Ovary (tissue), 10 donors: ENCODE measurements around the gene CACNA1A. TPM values are rescaled to one million over a fixed set of nuclear protein-coding genes. Genes with fewer than 3 reads are reported as not detected.

Experiments used
- DNase-seq, 5 donors: peaks; one replicate each; pipeline ENCODE4 v3.0.0-alpha.2; 2019 to 2020
- H3K27ac ChIP-seq, 2 donors: fragments of 200-600 bp; one replicate each; pipeline versions ENCODE4 v1.5.1 to v1.8.0; 2019 to 2022
- H3K27me3 ChIP-seq: fragments of 200-600 bp; one replicate; pipeline ENCODE4 v1.8.0; 2022
- H3K36me3 ChIP-seq: fragments of 200-600 bp; sonication (generic); one replicate; pipeline ENCODE4 v1.5.1; 2019
- H3K4me1 ChIP-seq: one replicate; pipeline ENCODE4 v1.8.1; 2013; ENCODE audit warnings: mild to moderate bottlenecking, moderate library complexity; ENCODE audit not compliant: insufficient read depth
- H3K4me3 ChIP-seq: fragments of 200-600 bp; sonication (generic); one replicate; pipeline ENCODE4 v1.5.1; 2017
- H3K9me3 ChIP-seq, 2 donors: fragments of 200-600 bp in 1 of 2; sonication (generic) in 1 of 2; one replicate each; pipeline versions ENCODE4 v1.5.1 to v1.8.1; 2013 to 2019; ENCODE audit warnings: mild to moderate bottlenecking in 1 of 2, moderate library complexity in 1 of 2
- EP300 ChIP-seq: sonication (generic); formaldehyde crosslinking; IDR thresholded peaks from one replicate; pipeline ENCODE4 v1.6.1; 2017; ENCODE audit warnings: antibody characterized with exemption
- POLR2A ChIP-seq: fragments of 450-650 bp; IDR thresholded peaks from one replicate; pipeline ENCODE4 v1.6.1; 2017; ENCODE audit warnings: antibody characterized with exemption, mild to moderate bottlenecking, moderate library complexity
- WGBS, 3 donors: extraction: QIAGEN DNeasy Blood & Tissue Kit in 1 of 3; methylation state at CpG; one replicate each; pipeline versions ENCODE4 v1.1.5 to v1.1.7; 2013 to 2017; 5-methylcytosine and 5-hydroxymethylcytosine counted together
- intact Hi-C, 4 donors: fragments of 100-400 bp; cut with DNase I; formaldehyde crosslinking; loops; one replicate each; pipeline versions ENCODE4 v1.11.0 to v1.15.1; 2022 to 2023
- long read RNA-seq, 3 donors: library from polyadenylated mRNA in 2 of 3; unstranded in 2 of 3; transcript quantifications; one replicate each; pipeline ENCODE4 v2.0.0 and lab custom pipeline, GENCODE V29; 2021 to 2026
- polyA plus RNA-seq, 2 donors: library from polyadenylated mRNA; stranded (reverse); fragments of 200-250 nt in 1 of 2; fragments of 350-450 nt in 1 of 2; fragmentation: Illumina TruSeq in 1 of 2; extraction: RNeasy Lipid Tissue Mini Kit (QIAGEN cat#74804) in 1 of 2; gene quantifications; one replicate each; pipeline ENCODE4 v1.2.3, GENCODE V29; 2013 to 2014
- total RNA-seq, 7 donors: library from RNA; depleted of rRNA in 2 of 7; stranded (reverse); fragments of >200 nt in 2 of 7; fragmentation: NEBNext Ultra II Directional in 3 of 7; extraction: Animal tissue kit (Norgen Biotek cat#: 25700) in 3 of 7; gene quantifications; one replicate each; pipeline versions ENCODE4 v1.1.0 to v1.2.4, GENCODE V29; 2016 to 2023
- TF ChIP-seq, protein P1 (sequence below), 3 donors: fragments of 450-650 bp in 2 of 3; fragments of 200-600 bp in 1 of 3; IDR thresholded peaks; one replicate each; pipeline versions ENCODE4 v1.5.1 to v1.8.0; 2016 to 2022; ENCODE audit warnings: antibody characterized with exemption in 3 of 3, mild to moderate bottlenecking in 1 of 3
- donor health status: DM: no; HTN: no; CAD: no; lungs with moderate emphysema.
- donor health status: DM: no; HTN: no; CAD: no.
- donor health status: Bipolar disorder and iron deficiency.
- donor health status: DM: yes; HTN: yes; CAD: no.
- donor health status: DM: no; HTN: no; CAD: no.
- donor health status: DM: yes; HTN: yes; CAD: no.

CACNA1A gene
- total RNA-seq (1 to 10 TPM in 5 of 7 donors, under 1 TPM in 2; 0.60 to 3.1 (median 1.6) TPM), polyA plus RNA-seq (1 to 10 TPM in 1 of 2 donors, under 1 TPM in 1; 0.85 to 3.3 TPM)
- long read RNA-seq, donor 1: 0 reads
- long read RNA-seq, donor 2, partial matches to known transcripts: 0 of 7 reads
- long read RNA-seq, donor 2, other reads (novel, unspliced or antisense): 0 of 7 reads
- long read RNA-seq, donor 3, partial matches to known transcripts: 0 of 2 reads
- long read RNA-seq, donor 3, other reads (novel, unspliced or antisense): 2 of 2 reads

DNA sequence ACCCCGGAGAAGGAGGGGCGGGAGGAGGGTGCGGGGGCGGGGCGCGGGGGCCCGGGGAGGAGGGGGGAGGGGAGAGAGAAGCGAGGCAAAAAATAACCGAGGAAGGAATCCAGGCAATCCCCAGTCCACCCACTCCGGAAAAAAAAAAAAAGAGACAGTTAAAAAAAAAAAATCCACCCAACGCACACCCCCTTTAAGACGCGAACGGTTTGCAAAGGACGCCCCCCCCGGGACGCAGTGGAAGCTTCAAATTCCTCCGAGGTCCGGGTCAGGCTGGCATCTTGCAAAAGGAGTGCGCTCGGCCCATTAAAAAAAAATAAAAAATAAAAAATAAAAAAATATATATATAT lies at the start of gene CACNA1A:
Gene CACNA1A, minus strand, starts transcription at position 9 of the 350 bp plus-strand sequence. CDS start 255 bp downstream, outside the sequence.
- WGBS, 3 donors: 1% methylated on average over 18 to 21 of the region's 21 CpGs
- Histone ChIP-seq H3K9me3 (no peaks in the 10 kb centered on the region), H3K4me3 (no peak within 1 kb of the TSS), H3K4me1 (no peaks in the 10 kb centered on the region), H3K27ac (no peak within 1 kb of the TSS), H3K36me3 (no peaks in the 10 kb centered on the region), H3K27me3 (no peaks in the 10 kb centered on the region)
- no peak for DNase-seq
- TF ChIP-seq POLR2A (no peak), EP300 (no peak)
- TF ChIP-seq, protein P1, sequence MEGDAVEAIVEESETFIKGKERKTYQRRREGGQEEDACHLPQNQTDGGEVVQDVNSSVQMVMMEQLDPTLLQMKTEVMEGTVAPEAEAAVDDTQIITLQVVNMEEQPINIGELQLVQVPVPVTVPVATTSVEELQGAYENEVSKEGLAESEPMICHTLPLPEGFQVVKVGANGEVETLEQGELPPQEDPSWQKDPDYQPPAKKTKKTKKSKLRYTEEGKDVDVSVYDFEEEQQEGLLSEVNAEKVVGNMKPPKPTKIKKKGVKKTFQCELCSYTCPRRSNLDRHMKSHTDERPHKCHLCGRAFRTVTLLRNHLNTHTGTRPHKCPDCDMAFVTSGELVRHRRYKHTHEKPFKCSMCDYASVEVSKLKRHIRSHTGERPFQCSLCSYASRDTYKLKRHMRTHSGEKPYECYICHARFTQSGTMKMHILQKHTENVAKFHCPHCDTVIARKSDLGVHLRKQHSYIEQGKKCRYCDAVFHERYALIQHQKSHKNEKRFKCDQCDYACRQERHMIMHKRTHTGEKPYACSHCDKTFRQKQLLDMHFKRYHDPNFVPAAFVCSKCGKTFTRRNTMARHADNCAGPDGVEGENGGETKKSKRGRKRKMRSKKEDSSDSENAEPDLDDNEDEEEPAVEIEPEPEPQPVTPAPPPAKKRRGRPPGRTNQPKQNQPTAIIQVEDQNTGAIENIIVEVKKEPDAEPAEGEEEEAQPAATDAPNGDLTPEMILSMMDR (IDR thresholded peaks at IDR 0.05): no peak
- intact Hi-C loops: no loop called here

DNA sequence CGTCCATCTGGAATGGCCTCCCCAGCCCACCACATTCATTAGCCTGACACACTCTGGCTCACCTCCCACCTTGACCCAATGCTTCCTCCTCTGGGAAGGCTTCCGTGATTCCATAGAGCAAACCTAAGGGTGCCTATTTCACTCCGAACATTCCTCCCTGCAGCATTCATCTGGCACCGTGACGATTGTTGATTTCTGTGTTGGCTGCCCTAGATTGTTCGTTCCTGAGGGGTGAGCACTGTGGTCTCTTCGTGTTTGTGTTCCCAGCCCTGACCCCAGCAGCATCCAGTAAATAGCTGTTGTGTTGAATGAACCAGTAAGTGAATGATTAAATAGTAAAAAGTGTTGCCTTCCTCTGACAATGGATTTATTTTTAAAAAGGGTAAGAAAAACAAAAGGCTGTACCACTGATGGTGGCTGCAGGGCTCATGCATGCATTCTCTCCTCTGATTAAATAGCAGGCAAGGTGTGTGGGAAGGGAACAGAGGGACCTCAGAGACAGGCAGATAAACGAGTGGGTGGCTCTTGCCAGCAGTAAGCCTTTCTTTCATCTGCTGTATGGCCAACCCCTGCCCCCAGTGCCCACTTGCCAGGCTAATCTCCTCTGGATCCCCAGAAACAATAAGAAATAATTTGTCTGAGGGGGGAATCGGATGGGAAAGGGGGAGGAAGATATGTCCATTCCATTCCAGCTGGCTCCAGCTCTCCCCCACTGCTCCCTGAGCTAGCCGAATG lies 48.4 kb upstream of the CACNA1A start:
- no peak for DNase-seq
- intact Hi-C loops: no loop called here
- Histone ChIP-seq H3K4me3 (no peak overlapping the region), H3K27me3 (no peaks in the 10 kb centered on the region), H3K27ac (no peak overlapping the region), H3K4me1 (no peaks in the 10 kb centered on the region), H3K36me3 (no peaks in the 10 kb centered on the region), H3K9me3 (no peaks in the 10 kb centered on the region)
- WGBS, 3 donors: 38 to 46% (median 45%) methylated on average over 10 of the region's 10 CpGs
- TF ChIP-seq, protein P1 (IDR thresholded peaks at IDR 0.05): no peak
- TF ChIP-seq POLR2A (no peak), EP300 (no peak)

DNA sequence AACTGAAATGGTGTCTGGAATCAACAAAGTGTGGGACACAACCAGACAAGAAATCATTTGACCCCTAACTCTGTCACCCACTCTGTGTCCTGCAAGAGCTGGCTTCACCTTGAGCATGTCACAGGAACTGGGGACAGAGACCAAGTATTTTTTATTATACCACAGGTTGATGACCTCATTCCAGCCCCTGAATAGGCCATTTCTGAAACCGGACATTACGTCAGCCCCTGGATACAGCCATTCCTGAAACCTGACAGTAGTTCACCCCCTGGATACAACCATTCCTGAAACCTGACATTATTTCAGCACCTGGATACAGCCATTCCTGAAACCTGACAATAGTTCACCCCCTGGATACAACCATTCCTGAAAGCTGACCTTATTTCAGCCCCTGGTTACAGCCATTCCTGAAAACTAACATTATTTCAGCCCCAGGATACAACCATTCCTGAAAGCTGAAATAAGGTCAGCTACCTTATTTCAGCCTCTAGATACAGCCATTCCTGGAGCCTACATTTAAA lies 47.7 kb upstream of the CACNA1A start:
- no peak for DNase-seq
- intact Hi-C loops: no loop called here
- H3K36me3 ChIP-seq: no peaks in the 10 kb centered on the region
- WGBS, 3 donors: 88 to 96% (median 89%) methylated on average over 2 of the region's 2 CpGs
- no peak overlapping the region for H3K4me3 ChIP-seq
- no peak overlapping the region for H3K27ac ChIP-seq
- no peak for TF ChIP-seq POLR2A
- no peak for TF ChIP-seq EP300
- TF ChIP-seq, protein P1 (IDR thresholded peaks at IDR 0.05): no peak
- H3K9me3 ChIP-seq: no peaks in the 10 kb centered on the region
- no peaks in the 10 kb centered on the region for H3K4me1 ChIP-seq
- H3K27me3 ChIP-seq: no peaks in the 10 kb centered on the region

DNA sequence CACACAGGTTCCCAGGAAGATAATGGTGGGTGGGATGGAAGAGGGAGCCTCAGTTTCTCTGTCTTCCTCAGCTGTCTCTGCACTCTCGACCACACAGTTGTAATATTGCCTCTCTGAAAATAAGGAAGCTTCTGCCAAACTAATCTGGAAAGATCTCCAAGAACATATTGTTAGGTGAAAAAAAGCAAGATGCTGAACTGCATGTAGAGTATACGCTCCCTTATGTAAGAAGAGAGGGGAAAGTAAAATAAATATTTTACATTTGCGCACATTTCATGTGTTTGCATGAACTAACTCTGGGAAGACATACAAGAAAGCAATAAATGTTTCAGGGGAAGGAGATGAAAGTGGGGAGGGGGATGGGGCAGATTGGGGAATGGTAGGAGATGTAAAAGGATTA lies 41.9 kb upstream of the CACNA1A start:
- intact Hi-C loops: no loop called here
- no peak overlapping the region for H3K4me3 ChIP-seq

More for the DNA sequence above, 41.9 kb upstream of the CACNA1A start:
- no peaks in the 10 kb centered on the region for H3K4me1 ChIP-seq
- no peak for DNase-seq
- H3K36me3 ChIP-seq: no peaks in the 10 kb centered on the region
- 75 to 79% (median 78%) methylated on average over 3 of the region's 3 CpGs for WGBS, 3 donors
- peaks cover 3 to 4% of the 10 kb centered on the region in 2 donors for H3K9me3 ChIP-seq
- TF ChIP-seq EP300 (no peak), POLR2A (no peak)
- TF ChIP-seq, protein P1 (IDR thresholded peaks at IDR 0.05): no peak
- H3K27ac ChIP-seq: no peak overlapping the region
- no peaks in the 10 kb centered on the region for H3K27me3 ChIP-seq
